HEK293 (cell line): ENCODE measurements around the gene TTF2.

Experiments
- ZNF391 ChIP-seq: fragments of 450-650 bp; formaldehyde crosslinking; IDR thresholded peaks from 2 replicates; pipeline ENCODE4 v1.5.1; 2016; ENCODE audit warnings: low read depth, missing biosample characterization, missing genetic modification characterization, borderline replicate concordance
- TF ChIP-seq, protein P1 (sequence below): fragments of 450-650 bp; formaldehyde crosslinking; IDR thresholded peaks from 2 replicates; pipeline ENCODE4 v1.5.1; 2016; ENCODE audit warnings: missing biosample characterization, missing genetic modification characterization

DNA sequence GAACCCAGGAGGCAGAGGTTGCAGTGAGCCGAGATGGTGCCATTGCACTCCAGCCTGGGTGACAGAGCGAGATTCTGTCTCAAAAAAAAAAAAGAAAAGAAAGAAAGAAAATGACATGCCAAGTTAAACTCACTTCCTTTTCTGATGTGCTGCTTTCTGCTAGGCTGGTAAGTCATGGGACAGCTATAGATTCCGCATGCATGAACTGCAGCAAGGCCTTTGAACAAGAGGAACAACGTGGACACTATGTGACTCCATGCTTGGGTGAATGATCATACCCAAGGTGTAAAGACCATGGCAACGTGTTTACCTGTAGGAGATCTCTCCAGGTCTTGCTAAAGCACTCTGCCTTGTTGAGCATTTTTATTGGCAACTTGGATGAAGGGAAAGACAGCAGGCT is 10.3 kb upstream of the TTF2 start:
- TF ChIP-seq, protein P1, sequence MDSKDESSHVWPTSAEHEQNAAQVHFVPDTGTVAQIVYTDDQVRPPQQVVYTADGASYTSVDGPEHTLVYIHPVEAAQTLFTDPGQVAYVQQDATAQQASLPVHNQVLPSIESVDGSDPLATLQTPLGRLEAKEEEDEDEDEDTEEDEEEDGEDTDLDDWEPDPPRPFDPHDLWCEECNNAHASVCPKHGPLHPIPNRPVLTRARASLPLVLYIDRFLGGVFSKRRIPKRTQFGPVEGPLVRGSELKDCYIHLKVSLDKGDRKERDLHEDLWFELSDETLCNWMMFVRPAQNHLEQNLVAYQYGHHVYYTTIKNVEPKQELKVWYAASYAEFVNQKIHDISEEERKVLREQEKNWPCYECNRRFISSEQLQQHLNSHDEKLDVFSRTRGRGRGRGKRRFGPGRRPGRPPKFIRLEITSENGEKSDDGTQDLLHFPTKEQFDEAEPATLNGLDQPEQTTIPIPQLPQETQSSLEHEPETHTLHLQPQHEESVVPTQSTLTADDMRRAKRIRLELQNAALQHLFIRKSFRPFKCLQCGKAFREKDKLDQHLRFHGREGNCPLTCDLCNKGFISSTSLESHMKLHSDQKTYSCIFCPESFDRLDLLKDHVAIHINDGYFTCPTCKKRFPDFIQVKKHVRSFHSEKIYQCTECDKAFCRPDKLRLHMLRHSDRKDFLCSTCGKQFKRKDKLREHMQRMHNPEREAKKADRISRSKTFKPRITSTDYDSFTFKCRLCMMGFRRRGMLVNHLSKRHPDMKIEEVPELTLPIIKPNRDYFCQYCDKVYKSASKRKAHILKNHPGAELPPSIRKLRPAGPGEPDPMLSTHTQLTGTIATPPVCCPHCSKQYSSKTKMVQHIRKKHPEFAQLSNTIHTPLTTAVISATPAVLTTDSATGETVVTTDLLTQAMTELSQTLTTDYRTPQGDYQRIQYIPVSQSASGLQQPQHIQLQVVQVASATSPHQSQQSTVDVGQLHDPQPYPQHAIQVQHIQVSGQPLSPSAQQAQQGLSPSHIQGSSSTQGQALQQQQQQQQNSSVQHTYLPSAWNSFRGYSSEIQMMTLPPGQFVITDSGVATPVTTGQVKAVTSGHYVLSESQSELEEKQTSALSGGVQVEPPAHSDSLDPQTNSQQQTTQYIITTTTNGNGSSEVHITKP (tag by site-specific recombination): no peak
- no peak for TF ChIP-seq ZNF391 (tag by site-specific recombination)
